Cardiac muscle cell (in vitro differentiated cells and primary cell): ENCODE measurements around the gene CDX2. TPM values are rescaled to one million over a fixed set of nuclear protein-coding genes. Genes with fewer than 3 reads are reported as not detected.

Source experiments
- DNase-seq, 2 donors: peaks; one replicate each; pipeline versions ENCODE4 v3.0.0 to v3.0.0-alpha.2; 2010 to 2017; ENCODE audit warnings: low read depth in 1 of 2, low spot score in 1 of 2
- H3K27ac ChIP-seq: fragments of 200-600 bp; sonication (generic); 2 replicates; pipeline ENCODE4 v1.5.1; 2016
- H3K27me3 ChIP-seq: fragments of 200-600 bp; sonication (generic); 2 replicates; pipeline ENCODE4 v1.6.0; 2016; ENCODE audit warnings: control low read depth
- H3K36me3 ChIP-seq: fragments of 200-600 bp; sonication (generic); 2 replicates; pipeline ENCODE4 v1.5.1; 2016; ENCODE audit warnings: control low read depth
- H3K4me1 ChIP-seq: fragments of 200-600 bp; sonication (generic); 2 replicates; pipeline ENCODE4 v1.8.1; 2017; ENCODE audit warnings: low read depth, mild to moderate bottlenecking, mixed run types
- H3K4me3 ChIP-seq: fragments of 200-600 bp; sonication (generic); 2 replicates; pipeline ENCODE4 v1.5.1; 2016; ENCODE audit warnings: mild to moderate bottlenecking
- H3K9me3 ChIP-seq: fragments of 200-600 bp; sonication (generic); 2 replicates; pipeline ENCODE4 v1.5.1; 2017; ENCODE audit warnings: low read depth, mild to moderate bottlenecking, control low read depth
- CTCF ChIP-seq: IDR thresholded peaks from 2 replicates; pipeline ENCODE4 v1.5.1; 2012; ENCODE audit warnings: low read depth, mild to moderate bottlenecking, low read length
- polyA plus RNA-seq: library from polyadenylated mRNA; unstranded; fragments of >200 nt; fragmentation: Nextera tagmentation; extraction: Ambion mirVana; gene quantifications from 2 replicates; pipeline ENCODE4 v1.2.1, GENCODE V29; 2016
- total RNA-seq: library from RNA; depleted of rRNA; stranded (reverse); fragments of >200 nt; gene quantifications from 2 replicates; pipeline ENCODE4 v1.2.3, GENCODE V29; 2016

Gene CDX2
- total and polyA plus RNA-seq, 2 experiments from 2014 or later, result not detected

- Histone ChIP-seq H3K9me3 (no peaks in the 10 kb centered on the region), H3K27ac (no peak overlapping the region), H3K27me3 (peaks cover 100% of the 10 kb centered on the region), H3K4me3 (no peak overlapping the region), H3K36me3 (no peaks in the 10 kb centered on the region), H3K4me1 (no peaks in the 10 kb centered on the region)
- TF ChIP-seq CTCF, result no peak
- no peak for DNase-seq
Measured at GRCh38 chr13:27972478-27972820, 3.3 kb upstream of the CDX2 start.

GRCh38 chr13:27971776-27972477 is 2.8 kb upstream of the CDX2 start:
- no peak for TF ChIP-seq CTCF
- Histone ChIP-seq H3K27ac (no peak overlapping the region), H3K27me3 (peaks cover 100% of the 10 kb centered on the region), H3K9me3 (no peaks in the 10 kb centered on the region), H3K4me1 (no peaks in the 10 kb centered on the region), H3K36me3 (no peaks in the 10 kb centered on the region), H3K4me3 (no peak overlapping the region)
- no peak for DNase-seq

GRCh38 chr13:27971236-27971645 is 2.1 kb upstream of the CDX2 start:
- Histone ChIP-seq H3K36me3 (no peaks in the 10 kb centered on the region), H3K27me3 (peaks cover 100% of the 10 kb centered on the region), H3K27ac (no peak overlapping the region), H3K4me1 (no peaks in the 10 kb centered on the region), H3K9me3 (no peaks in the 10 kb centered on the region), H3K4me3 (no peak overlapping the region)
- TF ChIP-seq CTCF, result no peak
- DNase-seq, result no peak

- no peak for DNase-seq
- Histone ChIP-seq H3K27ac (no peak overlapping the region), H3K4me1 (no peaks in the 10 kb centered on the region), H3K4me3 (no peak overlapping the region), H3K36me3 (no peaks in the 10 kb centered on the region), H3K9me3 (no peaks in the 10 kb centered on the region), H3K27me3 (peaks cover 100% of the 10 kb centered on the region)
- TF ChIP-seq CTCF, result no peak
Measured at GRCh38 chr13:27970382-27971235, 1.5 kb upstream of the CDX2 start.

GRCh38 chr13:27969866-27970229 is 733 bp upstream of the CDX2 start:
- no peak for DNase-seq
- Histone ChIP-seq H3K36me3 (no peaks in the 10 kb centered on the region), H3K4me1 (no peaks in the 10 kb centered on the region), H3K4me3 (no peak overlapping the region), H3K27ac (no peak overlapping the region), H3K27me3 (peaks cover 100% of the 10 kb centered on the region), H3K9me3 (no peaks in the 10 kb centered on the region)
- TF ChIP-seq CTCF, result no peak
